ENCODE data around the gene KLHL22. TPM values are rescaled to one million over a fixed set of nuclear protein-coding genes. Genes with fewer than 3 reads are reported as not detected.
"Not testable (repeated sequence)": the region's sequence is repeated elsewhere in the genome, so short reads cannot be mapped to it uniquely, and the experiment has no call there.

Gene KLHL22
- total RNA-seq, 2 experiments from 2014 or later, result 24.1 to 27.7 TPM

DNA sequence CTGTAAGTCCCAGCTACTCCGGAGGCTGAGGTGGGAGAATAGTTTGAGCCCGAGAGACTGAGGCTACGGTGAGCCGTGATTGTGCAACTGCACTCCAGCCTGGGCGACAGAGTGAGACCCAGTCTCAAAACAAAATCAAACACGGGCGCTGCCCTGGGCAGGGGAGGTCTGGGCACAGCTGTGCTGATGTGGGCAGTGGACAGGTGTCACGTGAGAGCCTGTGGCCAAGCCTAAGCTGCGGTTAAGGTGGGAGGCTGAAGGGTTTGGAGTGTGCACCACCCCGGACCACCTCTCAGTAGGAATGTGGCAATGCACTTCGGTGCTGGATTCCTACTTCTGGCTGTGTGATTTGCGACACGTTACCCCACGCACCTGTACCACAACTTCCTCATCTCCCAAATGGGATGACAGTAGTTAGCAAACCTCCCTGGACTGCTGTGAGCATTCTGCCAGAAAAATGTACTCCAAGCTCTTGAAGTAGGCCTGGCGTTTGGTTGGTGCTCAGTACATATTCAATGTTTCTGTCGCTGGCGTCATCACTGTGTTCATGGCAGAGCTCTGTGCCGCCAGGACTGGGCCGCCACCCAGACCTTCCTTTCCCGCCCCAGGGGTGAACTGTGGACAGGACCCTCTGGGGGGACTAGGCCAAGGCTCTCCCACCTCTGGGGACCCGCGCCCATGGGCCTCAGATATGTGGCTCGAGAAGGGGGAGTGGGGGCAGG lies 102.5 kb downstream of the KLHL22 start:
- no peak for ATAC-seq (ENCODE audit: poor library complexity)
- intact Hi-C loops (cut with DNase I, micrococcal nuclease), result loop anchor here (5.0 to 10.0 kb wide), 5 partner anchors 71 to 464 kb away; partner anchors contain the start of genes ARVCF (in 1 of the 2), DGCR6L (in 1 of the 2), PI4KA (in 1 of the 2) and RANBP1 (in 1 of the 2)
- ChIA-PET POLR2A (interaction anchor here (0.6 to 2.5 kb wide), 8 partner anchors 9 to 961 kb away, joined by 3 to 17 read pairs (median 4); partner anchors contain the start of genes DGCR6L, HIRA and TRMT2A), CTCF (no interaction called here)
- H3K4me3 Mint-ChIP-seq, result peak overlapping the region; percentile 86
- Histone ChIP-seq H3K27me3 (ENCODE audit: control insufficient read depth in 1 of 2, insufficient read depth in 2 of 2, low read length in 2 of 2) (no peaks in the 10 kb centered on the region), H3K27ac (ENCODE audit: low read depth in 1 of 2, low read length in 2 of 2) (peak overlapping the region; percentile 26 to 64), H3K4me3 (ENCODE audit: low read length) (peak overlapping the region; percentile 75), H3K36me3 (ENCODE audit: insufficient read depth, low read length) (no peaks in the 10 kb centered on the region), H3K9me3 (ENCODE audit: control insufficient read depth in 1 of 2, insufficient read depth in 1 of 2, low read length in 2 of 2) (peaks cover 0 to 4% of the 10 kb centered on the region in 2 experiments), H3K4me1 (ENCODE audit: insufficient read depth, low read length) (peaks cover 28% of the 10 kb centered on the region)
- peak in 2 of 14 experiments; percentile 31 to 35 for DNase-seq
- H3K36me3 Mint-ChIP-seq (ENCODE audit: low read depth), result no peaks in the 10 kb centered on the region
- no peaks in the 10 kb centered on the region for H3K9me3 Mint-ChIP-seq
- peak overlapping the region; percentile 86 for H3K27ac Mint-ChIP-seq
- H3K4me1 Mint-ChIP-seq (ENCODE audit: low read depth), result peaks cover 25% of the 10 kb centered on the region
- TF ChIP-seq, protein P1, sequence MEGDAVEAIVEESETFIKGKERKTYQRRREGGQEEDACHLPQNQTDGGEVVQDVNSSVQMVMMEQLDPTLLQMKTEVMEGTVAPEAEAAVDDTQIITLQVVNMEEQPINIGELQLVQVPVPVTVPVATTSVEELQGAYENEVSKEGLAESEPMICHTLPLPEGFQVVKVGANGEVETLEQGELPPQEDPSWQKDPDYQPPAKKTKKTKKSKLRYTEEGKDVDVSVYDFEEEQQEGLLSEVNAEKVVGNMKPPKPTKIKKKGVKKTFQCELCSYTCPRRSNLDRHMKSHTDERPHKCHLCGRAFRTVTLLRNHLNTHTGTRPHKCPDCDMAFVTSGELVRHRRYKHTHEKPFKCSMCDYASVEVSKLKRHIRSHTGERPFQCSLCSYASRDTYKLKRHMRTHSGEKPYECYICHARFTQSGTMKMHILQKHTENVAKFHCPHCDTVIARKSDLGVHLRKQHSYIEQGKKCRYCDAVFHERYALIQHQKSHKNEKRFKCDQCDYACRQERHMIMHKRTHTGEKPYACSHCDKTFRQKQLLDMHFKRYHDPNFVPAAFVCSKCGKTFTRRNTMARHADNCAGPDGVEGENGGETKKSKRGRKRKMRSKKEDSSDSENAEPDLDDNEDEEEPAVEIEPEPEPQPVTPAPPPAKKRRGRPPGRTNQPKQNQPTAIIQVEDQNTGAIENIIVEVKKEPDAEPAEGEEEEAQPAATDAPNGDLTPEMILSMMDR (IDR thresholded peaks at IDR 0.05), result no peak
- H3K27me3 Mint-ChIP-seq, result no peaks in the 10 kb centered on the region

- CTCF ChIA-PET, result not testable (repeated sequence)
- peaks cover 25% of the 10 kb centered on the region for H3K4me1 Mint-ChIP-seq (ENCODE audit: low read depth)
These were observed 103.2 kb downstream of the KLHL22 start for GRCh38 chr22:20392365-20392881.

More at GRCh38 chr22:20392365-20392881, 103.2 kb downstream of the KLHL22 start:
- not testable (repeated sequence) for H3K27ac Mint-ChIP-seq; ATAC-seq (ENCODE audit: poor library complexity); H3K27me3 Mint-ChIP-seq; H3K27me3 ChIP-seq (ENCODE audit: control insufficient read depth in 1 of 2, insufficient read depth in 2 of 2, low read length in 2 of 2); H3K27ac ChIP-seq (ENCODE audit: low read depth in 1 of 2, low read length in 2 of 2); H3K36me3 ChIP-seq (ENCODE audit: insufficient read depth, low read length); H3K9me3 Mint-ChIP-seq; H3K4me3 Mint-ChIP-seq; H3K36me3 Mint-ChIP-seq (ENCODE audit: low read depth); H3K9me3 ChIP-seq (ENCODE audit: control insufficient read depth in 1 of 2, insufficient read depth in 1 of 2, low read length in 2 of 2); H3K4me3 ChIP-seq (ENCODE audit: low read length); DNase-seq
- POLR2A ChIA-PET, result interaction anchor here (2.0 to 2.5 kb wide), 2 partner anchors 71 to 275 kb away, joined by 8 to 17 read pairs; partner anchors contain the start of gene TRMT2A
- H3K4me1 ChIP-seq (ENCODE audit: insufficient read depth, low read length), result peaks cover 28% of the 10 kb centered on the region
- intact Hi-C loops (cut with DNase I, micrococcal nuclease), result loop anchor here (5.0 to 10.0 kb wide), 5 partner anchors 70 to 465 kb away; partner anchors contain the start of genes ARVCF (in 1 of the 2), DGCR6L (in 1 of the 2), PI4KA (in 1 of the 2) and RANBP1 (in 1 of the 2)

Other genes with a start within 250 kb of the KLHL22 start
- gene RTN4R, start 227.5 kb downstream of the KLHL22 start, total RNA-seq, result under 1 TPM; 0.36 to 0.50 TPM
- gene DGCR6L, start 175.7 kb downstream of the KLHL22 start, total RNA-seq, result 10 to 100 TPM; 29.1 to 31.2 TPM
- 1 to 10 TPM; 1.7 to 2.3 TPM for gene ZNF74, start 101.6 kb downstream of the KLHL22 start, total RNA-seq
- 1 to 10 TPM; 2.5 to 3.1 TPM for gene SCARF2, start 58.0 kb downstream of the KLHL22 start, total RNA-seq
- 100 to 1,000 TPM; 181 to 191 TPM for gene MED15, start 11.8 kb upstream of the KLHL22 start, total RNA-seq